ENCODE results near the gene ATP8A2.

ATP8A2 gene

DNA sequence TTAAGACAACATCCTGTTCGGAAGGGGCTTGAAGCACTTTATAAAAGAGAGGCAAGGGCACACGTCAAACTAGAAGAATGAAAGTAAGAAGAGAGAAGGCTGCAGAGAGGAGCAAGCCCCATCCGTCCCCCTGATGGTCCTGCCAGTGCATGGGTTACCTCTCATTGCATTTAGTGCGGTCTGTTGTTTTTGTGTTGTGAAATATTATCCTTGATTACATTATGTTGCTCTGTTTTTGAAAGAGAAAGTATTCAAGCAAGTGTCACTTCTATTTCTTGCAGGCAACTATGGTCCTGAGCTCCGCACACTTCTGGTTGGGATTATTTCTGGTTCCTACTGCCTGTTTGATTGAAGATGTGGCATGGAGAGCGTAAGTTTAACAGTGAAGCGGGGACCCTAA, 589.5 kb downstream of the ATP8A2 start:
- no peak for TF ChIP-seq CTCF (IDR thresholded peaks at IDR 0.05; ENCODE audit: insufficient read depth, low read length, poor library complexity, severe bottlenecking)

GRCh38 chr13:25963674-25964073, 591.9 kb downstream of the ATP8A2 start:
- H3K36me3 ChIP-seq (ENCODE audit: control insufficient read depth, insufficient read depth, low read length) = no peaks in the 10 kb centered on the region

More for the DNA sequence above, 589.5 kb downstream of the ATP8A2 start:
- no peak for DNase-seq (ENCODE audit: extremely low read depth, insufficient read length)
- Histone ChIP-seq H3K4me3 (replicated peaks; ENCODE audit: low read depth, low read length) (no peak overlapping the region), H3K36me3 (ENCODE audit: control insufficient read depth, insufficient read depth, low read length) (no peaks in the 10 kb centered on the region), H3K27me3 (replicated peaks; ENCODE audit: control insufficient read depth, insufficient read depth, low read length) (no peaks in the 10 kb centered on the region; the same call in 1 of the 2 replicates)

DNA sequence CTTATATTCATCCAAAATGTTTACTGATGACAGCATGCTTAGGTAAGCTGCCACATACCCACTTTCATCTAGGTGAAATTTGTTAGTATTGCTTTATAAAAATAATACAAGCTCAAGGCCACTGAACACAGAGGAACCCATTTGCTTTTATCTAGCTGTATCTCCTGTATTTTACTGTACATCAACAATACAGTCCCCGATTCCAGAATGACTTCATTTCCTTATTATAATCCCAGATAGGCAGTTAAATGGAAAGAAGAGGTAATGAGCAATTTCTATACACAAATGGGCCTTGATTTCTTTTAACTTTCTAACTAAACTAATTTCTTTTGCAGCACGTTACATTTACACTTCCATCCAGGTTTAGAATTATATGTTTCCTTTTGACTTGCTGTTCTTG, 593.8 kb downstream of the ATP8A2 start:
- no peak for DNase-seq (ENCODE audit: extremely low read depth, insufficient read length)
- H3K27me3 ChIP-seq (replicated peaks; ENCODE audit: control insufficient read depth, insufficient read depth, low read length) = no peaks in the 10 kb centered on the region; the same call in 1 of the 2 replicates
- TF ChIP-seq CTCF (IDR thresholded peaks at IDR 0.05; ENCODE audit: insufficient read depth, low read length, poor library complexity, severe bottlenecking) = no peak

More at GRCh38 chr13:25963674-25964073, 591.9 kb downstream of the ATP8A2 start:
- no peak for TF ChIP-seq CTCF (IDR thresholded peaks at IDR 0.05; ENCODE audit: insufficient read depth, low read length, poor library complexity, severe bottlenecking)
- Histone ChIP-seq H3K4me3 (replicated peaks; ENCODE audit: low read depth, low read length) (no peak overlapping the region), H3K27me3 (replicated peaks; ENCODE audit: control insufficient read depth, insufficient read depth, low read length) (no peaks in the 10 kb centered on the region; the same call in 1 of the 2 replicates)
- DNase-seq (ENCODE audit: extremely low read depth, insufficient read length) = no peak

DNA sequence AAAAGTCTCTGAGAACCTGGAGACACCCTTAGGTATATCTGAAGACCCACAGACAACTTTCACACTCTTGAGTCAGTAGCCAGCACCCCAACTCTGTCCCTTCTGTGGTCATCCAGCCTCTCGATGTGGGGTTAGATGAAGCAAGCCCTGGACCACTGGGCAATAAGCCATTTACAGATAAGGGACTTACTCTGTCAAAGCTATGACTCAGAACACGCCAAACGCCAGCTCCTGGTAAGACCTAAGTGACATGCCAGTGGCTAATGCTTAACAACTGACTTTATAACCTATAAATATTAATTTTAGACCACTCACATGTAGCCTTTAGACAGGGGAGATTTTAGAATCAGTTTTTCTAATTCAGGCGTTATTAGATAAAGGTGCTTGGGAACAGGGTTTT, 594.3 kb downstream of the ATP8A2 start:
- Histone ChIP-seq H3K27me3 (replicated peaks; ENCODE audit: control insufficient read depth, insufficient read depth, low read length) (no peaks in the 10 kb centered on the region), H3K36me3 (ENCODE audit: control insufficient read depth, insufficient read depth, low read length) (no peaks in the 10 kb centered on the region), H3K4me3 (replicated peaks; ENCODE audit: low read depth, low read length) (no peak overlapping the region)
- no peak for DNase-seq (ENCODE audit: extremely low read depth, insufficient read length)
- TF ChIP-seq CTCF (IDR thresholded peaks at IDR 0.05; ENCODE audit: insufficient read depth, low read length, poor library complexity, severe bottlenecking) = no peak

More for the DNA sequence above, 593.8 kb downstream of the ATP8A2 start:
- Histone ChIP-seq H3K4me3 (replicated peaks; ENCODE audit: low read depth, low read length) (no peak overlapping the region), H3K36me3 (ENCODE audit: control insufficient read depth, insufficient read depth, low read length) (no peaks in the 10 kb centered on the region)

DNA sequence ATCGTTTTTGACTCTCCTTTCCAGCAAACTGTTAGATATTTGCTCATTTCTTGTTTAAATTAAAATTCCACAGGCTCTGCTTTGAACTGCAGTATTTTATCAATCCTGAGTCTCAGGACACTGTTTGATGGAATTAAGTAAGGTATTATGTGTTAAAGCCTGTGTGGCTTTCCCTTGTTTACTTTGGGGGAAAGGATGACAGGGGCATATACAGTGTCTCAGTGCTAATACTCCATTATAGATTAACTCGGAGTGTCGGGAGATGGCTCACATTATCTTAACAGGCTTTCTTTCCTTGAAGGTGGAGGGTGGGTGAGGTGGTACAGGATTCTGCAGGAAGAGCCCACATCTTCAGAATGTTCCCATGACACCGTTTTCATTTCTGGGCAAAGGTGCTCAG, 595.4 kb downstream of the ATP8A2 start:
- Histone ChIP-seq H3K4me3 (replicated peaks; ENCODE audit: low read depth, low read length) (no peak overlapping the region), H3K27me3 (replicated peaks; ENCODE audit: control insufficient read depth, insufficient read depth, low read length) (no peaks in the 10 kb centered on the region), H3K36me3 (ENCODE audit: control insufficient read depth, insufficient read depth, low read length) (no peaks in the 10 kb centered on the region)
- DNase-seq (ENCODE audit: extremely low read depth, insufficient read length) = no peak
- no peak for TF ChIP-seq CTCF (IDR thresholded peaks at IDR 0.05; ENCODE audit: insufficient read depth, low read length, poor library complexity, severe bottlenecking)

GRCh38 chr13:25971047-25971446, 599.3 kb downstream of the ATP8A2 start:
- H3K4me3 ChIP-seq (replicated peaks; ENCODE audit: low read depth, low read length) = no peak overlapping the region
- 0 out of 2 replicates have a peak, but pooled peaks cover 1% of the 10 kb centered on the region for H3K27me3 ChIP-seq (replicated peaks; ENCODE audit: control insufficient read depth, insufficient read depth, low read length)
- no peaks in the 10 kb centered on the region for H3K36me3 ChIP-seq (ENCODE audit: control insufficient read depth, insufficient read depth, low read length)
- no peak for TF ChIP-seq CTCF (IDR thresholded peaks at IDR 0.05; ENCODE audit: insufficient read depth, low read length, poor library complexity, severe bottlenecking)
- DNase-seq (ENCODE audit: extremely low read depth, insufficient read length) = no peak

Measured in GM06990 (cell line).